Measurements from ENCODE around the gene HIPK1. TPM values are rescaled to one million over a fixed set of nuclear protein-coding genes. Genes with fewer than 3 reads are reported as not detected.
A peak's percentile ranks its signal among the peaks of the same experiment; 100 is the strongest.

HIPK1 gene
- total and polyA plus RNA-seq, 2 of the 13 experiments (the other 11 are each of a cell fraction or from before 2014, with no cell fraction given): 20.8 to 33.4 TPM

DNA sequence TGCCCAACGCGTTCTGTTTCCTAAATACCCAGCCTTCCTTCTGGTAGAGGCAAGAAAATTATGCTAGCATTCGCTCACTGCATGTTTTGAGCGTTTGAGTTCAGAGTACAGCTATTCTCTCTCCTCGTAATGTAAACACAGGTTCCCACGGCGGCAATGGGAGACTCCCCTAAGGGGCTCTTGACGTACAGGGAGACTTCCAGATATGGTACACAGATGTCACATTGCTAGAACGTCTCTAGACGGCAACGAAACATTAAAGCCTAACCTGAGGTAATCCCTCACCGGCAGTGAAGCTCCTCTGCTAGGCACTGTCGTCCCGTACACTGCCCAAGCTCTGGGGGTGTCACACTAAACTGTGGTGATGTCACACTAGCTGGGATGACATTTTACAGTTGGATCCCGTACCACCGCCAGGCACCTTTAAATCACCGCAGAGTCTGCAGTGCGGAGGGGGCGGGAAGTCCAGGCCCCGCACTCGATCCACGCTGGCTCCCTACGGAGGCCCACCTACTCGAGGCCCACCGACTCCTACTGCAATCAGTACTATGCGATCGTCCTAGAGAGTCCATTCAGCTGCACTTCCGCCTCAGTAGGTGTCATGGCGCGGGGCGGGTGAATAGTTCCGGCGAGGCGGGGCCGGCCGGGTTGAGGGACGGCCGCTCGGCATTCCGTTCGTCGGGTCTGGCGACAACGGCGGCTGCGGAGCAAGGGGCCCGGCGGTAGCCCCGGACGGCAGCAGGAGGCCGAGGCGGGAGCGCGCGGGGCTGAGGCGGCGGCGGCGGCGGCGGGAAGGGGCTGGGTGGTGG is at the start of gene HIPK1 (continued):
- TF ChIP-seq, protein P1, sequence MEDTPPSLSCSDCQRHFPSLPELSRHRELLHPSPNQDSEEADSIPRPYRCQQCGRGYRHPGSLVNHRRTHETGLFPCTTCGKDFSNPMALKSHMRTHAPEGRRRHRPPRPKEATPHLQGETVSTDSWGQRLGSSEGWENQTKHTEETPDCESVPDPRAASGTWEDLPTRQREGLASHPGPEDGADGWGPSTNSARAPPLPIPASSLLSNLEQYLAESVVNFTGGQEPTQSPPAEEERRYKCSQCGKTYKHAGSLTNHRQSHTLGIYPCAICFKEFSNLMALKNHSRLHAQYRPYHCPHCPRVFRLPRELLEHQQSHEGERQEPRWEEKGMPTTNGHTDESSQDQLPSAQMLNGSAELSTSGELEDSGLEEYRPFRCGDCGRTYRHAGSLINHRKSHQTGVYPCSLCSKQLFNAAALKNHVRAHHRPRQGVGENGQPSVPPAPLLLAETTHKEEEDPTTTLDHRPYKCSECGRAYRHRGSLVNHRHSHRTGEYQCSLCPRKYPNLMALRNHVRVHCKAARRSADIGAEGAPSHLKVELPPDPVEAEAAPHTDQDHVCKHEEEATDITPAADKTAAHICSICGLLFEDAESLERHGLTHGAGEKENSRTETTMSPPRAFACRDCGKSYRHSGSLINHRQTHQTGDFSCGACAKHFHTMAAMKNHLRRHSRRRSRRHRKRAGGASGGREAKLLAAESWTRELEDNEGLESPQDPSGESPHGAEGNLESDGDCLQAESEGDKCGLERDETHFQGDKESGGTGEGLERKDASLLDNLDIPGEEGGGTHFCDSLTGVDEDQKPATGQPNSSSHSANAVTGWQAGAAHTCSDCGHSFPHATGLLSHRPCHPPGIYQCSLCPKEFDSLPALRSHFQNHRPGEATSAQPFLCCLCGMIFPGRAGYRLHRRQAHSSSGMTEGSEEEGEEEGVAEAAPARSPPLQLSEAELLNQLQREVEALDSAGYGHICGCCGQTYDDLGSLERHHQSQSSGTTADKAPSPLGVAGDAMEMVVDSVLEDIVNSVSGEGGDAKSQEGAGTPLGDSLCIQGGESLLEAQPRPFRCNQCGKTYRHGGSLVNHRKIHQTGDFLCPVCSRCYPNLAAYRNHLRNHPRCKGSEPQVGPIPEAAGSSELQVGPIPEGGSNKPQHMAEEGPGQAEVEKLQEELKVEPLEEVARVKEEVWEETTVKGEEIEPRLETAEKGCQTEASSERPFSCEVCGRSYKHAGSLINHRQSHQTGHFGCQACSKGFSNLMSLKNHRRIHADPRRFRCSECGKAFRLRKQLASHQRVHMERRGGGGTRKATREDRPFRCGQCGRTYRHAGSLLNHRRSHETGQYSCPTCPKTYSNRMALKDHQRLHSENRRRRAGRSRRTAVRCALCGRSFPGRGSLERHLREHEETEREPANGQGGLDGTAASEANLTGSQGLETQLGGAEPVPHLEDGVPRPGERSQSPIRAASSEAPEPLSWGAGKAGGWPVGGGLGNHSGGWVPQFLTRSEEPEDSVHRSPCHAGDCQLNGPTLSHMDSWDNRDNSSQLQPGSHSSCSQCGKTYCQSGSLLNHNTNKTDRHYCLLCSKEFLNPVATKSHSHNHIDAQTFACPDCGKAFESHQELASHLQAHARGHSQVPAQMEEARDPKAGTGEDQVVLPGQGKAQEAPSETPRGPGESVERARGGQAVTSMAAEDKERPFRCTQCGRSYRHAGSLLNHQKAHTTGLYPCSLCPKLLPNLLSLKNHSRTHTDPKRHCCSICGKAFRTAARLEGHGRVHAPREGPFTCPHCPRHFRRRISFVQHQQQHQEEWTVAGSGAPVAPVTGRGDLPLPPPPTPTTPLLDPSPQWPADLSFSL (CRISPR knock-in tag; IDR thresholded peaks at IDR 0.05): no peak; the same call in 1 of the 2 replicates
- TF ChIP-seq, protein P2, sequence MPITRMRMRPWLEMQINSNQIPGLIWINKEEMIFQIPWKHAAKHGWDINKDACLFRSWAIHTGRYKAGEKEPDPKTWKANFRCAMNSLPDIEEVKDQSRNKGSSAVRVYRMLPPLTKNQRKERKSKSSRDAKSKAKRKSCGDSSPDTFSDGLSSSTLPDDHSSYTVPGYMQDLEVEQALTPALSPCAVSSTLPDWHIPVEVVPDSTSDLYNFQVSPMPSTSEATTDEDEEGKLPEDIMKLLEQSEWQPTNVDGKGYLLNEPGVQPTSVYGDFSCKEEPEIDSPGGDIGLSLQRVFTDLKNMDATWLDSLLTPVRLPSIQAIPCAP (CRISPR knock-in tag; IDR thresholded peaks at IDR 0.05; ENCODE audit: low read depth): 0 out of 2 replicates have a peak, but pooled peaks have one; percentile 38
- TF ChIP-seq ZNF124 (CRISPR knock-in tag; IDR thresholded peaks at IDR 0.05) (peak; percentile 21; the same call in 1 of the 2 replicates), ZSCAN29 (CRISPR knock-in tag; conservative IDR thresholded peaks at IDR 0.05) (peak; percentile 87), MED1 (CRISPR knock-in tag; IDR thresholded peaks at IDR 0.05) (peak; percentile 76), ZNF775 (CRISPR knock-in tag; IDR thresholded peaks at IDR 0.05; ENCODE audit: borderline replicate concordance) (no peak), ZNF44 (CRISPR knock-in tag; IDR thresholded peaks at IDR 0.05) (no peak), PCBP2 (optimal IDR thresholded peaks at IDR 0.05; ENCODE audit: low read depth, low read length, poor library complexity, severe bottlenecking) (no peak), HIVEP1 (CRISPR knock-in tag; IDR thresholded peaks at IDR 0.05) (peak; percentile 82), HHEX (CRISPR knock-in tag; IDR thresholded peaks at IDR 0.05) (peak; percentile 8; the same call in 1 of the 2 replicates)
- TF ChIP-seq, protein P3, sequence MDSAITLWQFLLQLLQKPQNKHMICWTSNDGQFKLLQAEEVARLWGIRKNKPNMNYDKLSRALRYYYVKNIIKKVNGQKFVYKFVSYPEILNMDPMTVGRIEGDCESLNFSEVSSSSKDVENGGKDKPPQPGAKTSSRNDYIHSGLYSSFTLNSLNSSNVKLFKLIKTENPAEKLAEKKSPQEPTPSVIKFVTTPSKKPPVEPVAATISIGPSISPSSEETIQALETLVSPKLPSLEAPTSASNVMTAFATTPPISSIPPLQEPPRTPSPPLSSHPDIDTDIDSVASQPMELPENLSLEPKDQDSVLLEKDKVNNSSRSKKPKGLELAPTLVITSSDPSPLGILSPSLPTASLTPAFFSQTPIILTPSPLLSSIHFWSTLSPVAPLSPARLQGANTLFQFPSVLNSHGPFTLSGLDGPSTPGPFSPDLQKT (CRISPR knock-in tag; IDR thresholded peaks at IDR 0.05; ENCODE audit: borderline replicate concordance): peak; percentile 83; the same call in 1 of the 2 replicates
- TF ChIP-seq, protein P4, sequence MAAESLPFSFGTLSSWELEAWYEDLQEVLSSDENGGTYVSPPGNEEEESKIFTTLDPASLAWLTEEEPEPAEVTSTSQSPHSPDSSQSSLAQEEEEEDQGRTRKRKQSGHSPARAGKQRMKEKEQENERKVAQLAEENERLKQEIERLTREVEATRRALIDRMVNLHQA (CRISPR knock-in tag; IDR thresholded peaks at IDR 0.05): no peak
- TF ChIP-seq, protein P5, sequence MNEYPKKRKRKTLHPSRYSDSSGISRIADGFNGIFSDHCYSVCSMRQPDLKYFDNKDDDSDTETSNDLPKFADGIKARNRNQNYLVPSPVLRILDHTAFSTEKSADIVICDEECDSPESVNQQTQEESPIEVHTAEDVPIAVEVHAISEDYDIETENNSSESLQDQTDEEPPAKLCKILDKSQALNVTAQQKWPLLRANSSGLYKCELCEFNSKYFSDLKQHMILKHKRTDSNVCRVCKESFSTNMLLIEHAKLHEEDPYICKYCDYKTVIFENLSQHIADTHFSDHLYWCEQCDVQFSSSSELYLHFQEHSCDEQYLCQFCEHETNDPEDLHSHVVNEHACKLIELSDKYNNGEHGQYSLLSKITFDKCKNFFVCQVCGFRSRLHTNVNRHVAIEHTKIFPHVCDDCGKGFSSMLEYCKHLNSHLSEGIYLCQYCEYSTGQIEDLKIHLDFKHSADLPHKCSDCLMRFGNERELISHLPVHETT (CRISPR knock-in tag; conservative IDR thresholded peaks at IDR 0.05): peak; percentile 69
